HUES64 (cell line): ENCODE data around the gene PLEKHH1. TPM values are rescaled to one million over a fixed set of nuclear protein-coding genes. Genes with fewer than 3 reads are reported as not detected.
A peak's percentile ranks its signal among the peaks of the same experiment; 100 is the strongest.

Experiments used
- H3K27ac ChIP-seq: 2 replicates; pipeline ENCODE4 v1.7.0; 2013; ENCODE audit warnings: low read depth, low read length, inconsistent platforms
- H3K27me3 ChIP-seq: 2 replicates; pipeline ENCODE4 v1.6.1; 2013; ENCODE audit warnings: mild to moderate bottlenecking, low read length; ENCODE audit not compliant: insufficient read depth
- H3K36me3 ChIP-seq: 2 replicates; pipeline ENCODE4 v1.6.1; 2013; ENCODE audit warnings: mild to moderate bottlenecking, low read length; ENCODE audit not compliant: insufficient read depth
- H3K4me1 ChIP-seq: 2 replicates; pipeline ENCODE4 v1.6.1; 2013; ENCODE audit warnings: mild to moderate bottlenecking, low read length, moderate library complexity; ENCODE audit not compliant: insufficient read depth
- H3K4me3 ChIP-seq: 2 replicates; pipeline ENCODE4 v1.5.1; 2013; ENCODE audit warnings: mild to moderate bottlenecking, low read length, moderate library complexity
- H3K9ac ChIP-seq: 2 replicates; pipeline ENCODE4 v1.6.1; 2013; ENCODE audit warnings: mild to moderate bottlenecking, low read depth, low read length
- H3K9me3 ChIP-seq: 2 replicates; pipeline ENCODE4 v1.6.1; 2013; ENCODE audit warnings: low read depth, low read length; ENCODE audit not compliant: insufficient read depth
- WGBS: fragments of 150-250, 120-280 bp; methylation state at CpG from one replicate; pipeline ENCODE4 v1.1.7; 2013; ENCODE audit warnings: missing lambda C conversion rate; 5-methylcytosine and 5-hydroxymethylcytosine counted together
- polyA plus RNA-seq, 2 experiments: library from polyadenylated mRNA; stranded (reverse); fragments of 50-300 nt; gene quantifications; one replicate each; pipeline ENCODE4 v1.2.3, GENCODE V29; 2013

The PLEKHH1 gene
- polyA plus RNA-seq (2013, experiment 1 of 2), result 10.4 TPM
- 13.3 TPM for polyA plus RNA-seq (2013, experiment 2 of 2)

DNA sequence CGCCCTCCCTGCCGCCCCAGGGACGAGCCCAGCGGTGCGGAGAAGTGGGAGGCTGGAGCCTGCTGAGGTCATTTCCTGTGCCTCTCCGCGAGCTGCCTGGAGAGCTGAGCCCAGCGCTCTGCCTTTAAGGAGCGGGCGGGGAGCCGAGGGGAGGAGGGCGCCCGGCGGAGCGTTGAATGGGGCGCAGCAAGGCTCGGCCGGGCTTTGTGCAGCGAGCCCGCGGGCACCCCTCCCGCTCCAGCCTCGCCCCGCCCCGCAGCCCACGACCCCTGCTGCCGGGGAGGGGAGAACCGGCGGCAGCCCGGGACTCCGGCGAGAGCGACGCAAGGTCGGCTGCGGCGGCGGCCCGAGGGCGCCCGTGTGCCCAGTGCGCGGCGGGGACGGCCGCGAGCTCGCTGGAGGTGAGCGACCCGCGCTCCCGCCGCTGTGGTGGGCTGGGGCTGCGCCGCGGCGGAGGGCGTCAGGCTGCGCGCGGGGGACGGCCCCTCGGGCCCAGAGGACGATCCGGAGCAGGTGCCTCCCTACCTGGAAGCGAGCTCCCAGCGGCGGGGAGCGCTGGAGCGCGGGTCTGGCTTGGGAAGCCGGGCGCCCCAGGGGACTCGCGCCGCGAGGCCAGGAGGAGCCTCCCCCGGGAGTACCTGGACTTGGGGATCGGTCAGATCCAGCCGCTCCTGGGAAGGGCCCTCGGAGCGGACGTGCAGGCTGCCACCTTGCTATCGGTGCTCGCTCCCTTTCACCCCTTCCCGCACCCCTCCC, at the start of gene PLEKHH1:
Gene PLEKHH1, plus strand, starts transcription at position 293 of the 756 bp plus-strand sequence. CDS start 8,578 bp downstream, outside the sequence.
- Histone ChIP-seq H3K27ac (peak within 1 kb of the TSS; percentile 3; the same call in 1 of the 2 replicates), H3K4me1 (peaks cover 4% of the 10 kb centered on the region), H3K36me3 (no peaks in the 10 kb centered on the region), H3K27me3 (peaks cover 9% of the 10 kb centered on the region; the same call in 1 of the 2 replicates), H3K9me3 (no peaks in the 10 kb centered on the region), H3K4me3 (peak within 1 kb of the TSS; percentile 82), H3K9ac (peak within 1 kb of the TSS; percentile 86)
- under 1% methylated on average over 86 of the region's 86 CpGs for WGBS

DNA sequence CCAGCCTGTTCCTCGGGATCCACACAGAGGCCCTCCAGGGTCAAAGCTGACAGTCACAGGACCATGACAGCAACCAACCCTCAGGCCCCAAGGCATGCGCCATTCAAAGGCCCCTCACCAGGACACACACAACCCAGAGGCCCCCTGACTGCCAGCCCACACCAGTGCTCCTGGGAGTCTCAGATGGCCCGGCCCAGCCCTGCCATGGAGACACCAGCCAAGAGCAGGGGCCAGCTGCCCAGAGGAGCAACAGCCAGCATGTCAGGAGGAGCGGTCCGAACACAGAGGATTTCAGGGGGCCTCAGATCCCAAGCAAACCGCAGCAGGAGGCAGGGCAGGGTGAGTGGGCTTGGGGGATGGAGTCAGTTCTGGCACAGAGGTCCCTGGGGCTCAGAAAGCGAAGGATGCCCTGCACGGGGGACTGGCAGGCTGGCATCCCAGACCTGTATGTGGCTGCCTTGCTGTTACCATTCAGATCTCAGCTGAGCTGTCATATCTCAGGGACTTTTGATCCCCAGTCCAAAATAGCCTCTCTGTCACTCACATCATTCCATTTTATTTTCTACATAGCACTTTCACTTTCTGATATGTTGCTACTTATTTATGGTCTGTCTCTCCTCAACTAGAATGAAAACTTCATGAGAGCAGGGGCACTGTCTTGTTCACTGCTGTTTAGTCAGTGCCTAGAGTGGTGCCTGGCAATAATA, 49.4 kb upstream of the PLEKHH1 start:
- WGBS, result 86% methylated on average over 8 of the region's 8 CpGs
- H3K27ac ChIP-seq, result no peak overlapping the region
- H3K4me1 ChIP-seq, result no peaks in the 10 kb centered on the region

DNA sequence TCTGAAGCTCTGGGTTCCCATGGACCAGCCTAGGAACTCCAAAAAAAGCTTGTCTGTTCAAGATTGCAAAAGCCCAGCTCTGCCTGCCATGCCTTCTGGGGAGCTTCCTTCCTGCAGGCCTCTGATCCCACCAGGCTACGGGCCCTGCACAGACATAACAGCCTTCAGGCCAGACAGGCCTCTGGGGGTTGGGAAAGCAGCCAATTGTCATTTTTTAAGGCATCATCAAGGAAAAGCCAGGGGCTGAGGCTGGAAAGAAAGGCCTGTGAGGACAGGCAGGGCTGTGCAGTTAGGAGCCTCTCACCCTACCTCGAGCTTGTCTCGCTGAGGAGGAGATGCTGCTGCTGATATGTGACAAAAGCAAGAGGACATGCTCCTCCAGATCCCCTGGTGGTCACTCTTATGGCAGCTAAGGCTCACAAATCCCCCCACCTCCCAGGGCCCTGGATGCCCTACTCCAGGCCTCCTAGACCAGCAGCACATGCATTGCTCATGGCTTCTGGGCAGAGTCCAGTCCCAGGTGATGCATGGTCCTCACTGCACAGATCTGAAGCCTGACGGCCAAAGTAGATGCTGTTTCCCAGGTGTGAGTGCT, 47.5 kb upstream of the PLEKHH1 start:
- Histone ChIP-seq H3K4me1 (no peaks in the 10 kb centered on the region), H3K27ac (no peak overlapping the region), H3K36me3 (no peaks in the 10 kb centered on the region)

More for the DNA sequence above, 49.4 kb upstream of the PLEKHH1 start:
- Histone ChIP-seq H3K36me3 (no peaks in the 10 kb centered on the region), H3K9ac (no peak overlapping the region), H3K4me3 (no peak overlapping the region), H3K9me3 (no peaks in the 10 kb centered on the region), H3K27me3 (no peaks in the 10 kb centered on the region)

DNA sequence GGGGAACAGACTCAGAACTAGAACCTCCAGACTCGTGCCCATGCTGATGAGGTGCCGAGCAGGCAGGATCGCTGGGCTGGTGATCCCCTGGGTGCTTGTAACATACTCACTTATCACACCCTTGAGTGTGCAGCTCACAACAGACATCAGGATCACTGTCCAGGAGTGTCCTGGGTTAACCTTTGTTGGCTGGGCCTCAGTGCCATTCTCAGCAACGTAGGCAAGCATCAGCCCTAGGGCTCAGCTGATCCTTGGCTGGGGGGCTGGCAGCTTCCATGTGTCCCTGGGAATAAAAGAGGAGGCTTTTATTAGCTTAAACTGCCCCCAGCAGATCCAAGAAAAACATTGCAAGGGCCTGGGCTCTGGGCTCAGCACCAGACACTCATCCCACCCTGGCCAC, 46.2 kb upstream of the PLEKHH1 start:
- H3K27me3 ChIP-seq, result no peaks in the 10 kb centered on the region
- no peaks in the 10 kb centered on the region for H3K36me3 ChIP-seq
- no peak overlapping the region for H3K9ac ChIP-seq
- H3K9me3 ChIP-seq, result no peaks in the 10 kb centered on the region
- H3K4me1 ChIP-seq, result peaks cover 11% of the 10 kb centered on the region
- no peak overlapping the region for H3K4me3 ChIP-seq
- WGBS, result 94% methylated on average over 4 of the region's 4 CpGs
- no peak overlapping the region for H3K27ac ChIP-seq

More for the DNA sequence above, 47.5 kb upstream of the PLEKHH1 start:
- WGBS, result 86% methylated on average over 4 of the region's 4 CpGs
- H3K9me3 ChIP-seq, result no peaks in the 10 kb centered on the region
- H3K27me3 ChIP-seq, result no peaks in the 10 kb centered on the region
- no peak overlapping the region for H3K4me3 ChIP-seq
- H3K9ac ChIP-seq, result 0 out of 2 replicates have a peak overlapping the region, but pooled peaks have one; percentile 14

DNA sequence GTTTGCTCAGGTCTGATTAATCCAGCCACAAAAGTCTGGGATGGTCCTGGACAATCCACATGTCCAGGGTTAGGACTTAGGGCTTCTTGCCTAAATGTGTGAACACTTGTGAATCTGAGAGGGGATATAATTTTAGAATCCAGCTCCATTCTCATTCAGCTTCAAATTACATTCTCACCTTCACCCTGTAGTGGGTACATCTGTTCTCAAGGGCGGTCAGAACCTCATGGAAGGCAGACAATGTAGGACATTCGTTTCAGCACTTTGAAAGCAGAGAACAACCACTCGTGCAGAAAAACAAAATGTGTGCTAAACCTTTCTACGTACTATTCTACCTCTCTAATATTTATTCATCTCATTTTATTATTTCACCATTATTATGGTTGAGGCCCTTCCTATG, 45.8 kb upstream of the PLEKHH1 start:
- Histone ChIP-seq H3K27ac (no peak overlapping the region), H3K27me3 (no peaks in the 10 kb centered on the region), H3K4me3 (no peak overlapping the region), H3K36me3 (no peaks in the 10 kb centered on the region), H3K9ac (no peak overlapping the region), H3K4me1 (peaks cover 13% of the 10 kb centered on the region), H3K9me3 (no peaks in the 10 kb centered on the region)
- 92% methylated on average over 4 of the region's 4 CpGs for WGBS

DNA sequence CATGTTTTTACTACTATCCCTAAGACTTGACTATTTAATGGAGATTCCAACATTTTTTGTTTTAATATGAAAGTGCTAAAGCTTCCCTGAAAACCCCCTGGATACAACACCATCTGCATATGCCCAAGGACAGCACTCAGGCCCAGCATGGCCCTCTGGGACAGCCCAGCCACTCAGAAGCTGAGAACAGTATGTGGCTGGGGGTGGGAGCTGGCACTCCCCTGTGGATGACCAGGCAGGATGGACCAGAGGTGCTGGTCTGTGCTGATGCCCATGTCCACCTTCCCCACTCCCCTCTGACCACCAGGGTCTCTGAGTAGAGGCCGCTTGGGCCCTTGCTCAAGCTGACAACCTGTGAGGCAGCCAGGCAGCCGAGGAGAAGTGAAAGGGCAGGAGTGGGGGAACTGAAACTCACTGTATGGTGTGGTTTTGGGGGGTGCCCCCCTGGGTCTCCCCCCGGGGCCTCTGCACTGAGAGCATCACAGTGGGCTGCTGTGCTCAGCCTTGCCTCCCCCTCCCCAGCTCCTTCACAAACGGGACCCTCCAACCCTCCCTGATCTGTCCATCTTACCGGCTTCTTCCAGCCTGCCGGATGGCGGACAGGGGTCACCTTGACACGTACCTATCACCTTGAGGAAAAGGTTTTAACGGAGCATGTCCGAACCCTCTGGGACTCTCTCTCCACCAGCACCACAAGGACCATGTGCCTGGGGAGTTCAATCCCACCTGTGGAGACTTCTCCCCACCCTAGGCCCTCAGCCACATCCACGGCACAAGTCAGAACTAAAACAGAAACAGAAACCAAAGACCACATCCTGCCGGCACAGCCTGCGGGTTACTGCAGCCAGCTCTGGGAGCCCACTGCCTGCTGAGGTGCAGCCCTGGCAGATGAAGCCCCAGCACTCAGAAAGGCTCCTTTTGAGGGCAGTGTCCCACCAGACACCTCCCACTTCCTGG, 44.9 kb upstream of the PLEKHH1 start, which contains the start of gene TMEM229B:
Gene TMEM229B, minus strand, starts transcription at position 785 of the 957 bp plus-strand sequence. CDS start 14,798 bp downstream, outside the sequence.
- peaks cover 13% of the 10 kb centered on the region for H3K4me1 ChIP-seq
- 93% methylated on average over 13 of the region's 13 CpGs for WGBS
- no peak within 1 kb of the TSS for H3K4me3 ChIP-seq
- H3K9me3 ChIP-seq, result peaks cover 7% of the 10 kb centered on the region
- no peaks in the 10 kb centered on the region for H3K27me3 ChIP-seq
- no peak within 1 kb of the TSS for H3K27ac ChIP-seq
- H3K9ac ChIP-seq, result no peak within 1 kb of the TSS
- no peaks in the 10 kb centered on the region for H3K36me3 ChIP-seq

DNA sequence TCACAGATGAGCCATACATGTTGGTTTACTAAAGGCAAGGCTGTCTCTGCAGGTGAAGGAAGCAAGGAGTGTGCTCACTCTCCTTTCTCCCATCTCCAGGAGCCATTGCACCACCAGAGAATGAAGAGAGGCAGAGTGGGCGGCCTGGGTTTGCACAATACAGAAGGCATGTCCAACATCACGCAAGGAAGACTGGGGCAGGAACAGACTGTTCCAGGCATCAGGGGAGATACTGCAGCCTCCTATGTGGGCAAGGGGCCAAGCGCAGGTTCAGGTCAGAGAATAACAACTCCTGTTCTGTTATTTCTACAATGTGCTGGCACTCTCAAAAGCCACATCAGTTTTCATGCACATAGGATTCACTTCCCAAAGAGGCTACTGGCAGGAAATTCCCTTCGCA, 42.9 kb upstream of the PLEKHH1 start:
- Histone ChIP-seq H3K9me3 (peaks cover 22% of the 10 kb centered on the region), H3K4me3 (no peak overlapping the region), H3K9ac (no peak overlapping the region), H3K4me1 (peaks cover 13% of the 10 kb centered on the region), H3K27me3 (no peaks in the 10 kb centered on the region), H3K36me3 (no peaks in the 10 kb centered on the region), H3K27ac (no peak overlapping the region)
- WGBS, result 97% methylated on average over 4 of the region's 4 CpGs

DNA sequence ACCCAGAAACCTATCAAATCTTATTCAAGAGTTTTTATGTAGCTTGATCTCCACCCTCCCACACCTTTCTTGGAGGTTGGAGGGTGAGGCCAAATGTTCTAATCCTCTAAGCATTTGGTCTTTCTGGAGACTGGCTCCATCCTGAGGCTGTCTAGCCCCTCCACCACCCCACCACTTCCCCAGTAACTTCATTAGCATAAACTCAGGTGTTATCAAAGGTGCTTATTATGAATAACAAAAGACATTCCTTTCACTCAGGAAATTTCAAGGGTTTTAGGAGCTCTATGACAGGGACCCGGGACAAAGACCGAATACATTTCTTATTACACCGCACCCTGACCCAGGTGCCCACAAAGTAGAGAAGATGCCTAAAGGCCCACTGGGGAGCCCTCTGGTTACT, 41.8 kb upstream of the PLEKHH1 start:
- WGBS, result 78% methylated on average over 3 of the region's 3 CpGs
- no peaks in the 10 kb centered on the region for H3K27me3 ChIP-seq
- no peaks in the 10 kb centered on the region for H3K36me3 ChIP-seq
- no peak overlapping the region for H3K27ac ChIP-seq
- peaks cover 22% of the 10 kb centered on the region for H3K9me3 ChIP-seq
- H3K4me3 ChIP-seq, result no peak overlapping the region
- H3K4me1 ChIP-seq, result peaks cover 13% of the 10 kb centered on the region
- no peak overlapping the region for H3K9ac ChIP-seq

DNA sequence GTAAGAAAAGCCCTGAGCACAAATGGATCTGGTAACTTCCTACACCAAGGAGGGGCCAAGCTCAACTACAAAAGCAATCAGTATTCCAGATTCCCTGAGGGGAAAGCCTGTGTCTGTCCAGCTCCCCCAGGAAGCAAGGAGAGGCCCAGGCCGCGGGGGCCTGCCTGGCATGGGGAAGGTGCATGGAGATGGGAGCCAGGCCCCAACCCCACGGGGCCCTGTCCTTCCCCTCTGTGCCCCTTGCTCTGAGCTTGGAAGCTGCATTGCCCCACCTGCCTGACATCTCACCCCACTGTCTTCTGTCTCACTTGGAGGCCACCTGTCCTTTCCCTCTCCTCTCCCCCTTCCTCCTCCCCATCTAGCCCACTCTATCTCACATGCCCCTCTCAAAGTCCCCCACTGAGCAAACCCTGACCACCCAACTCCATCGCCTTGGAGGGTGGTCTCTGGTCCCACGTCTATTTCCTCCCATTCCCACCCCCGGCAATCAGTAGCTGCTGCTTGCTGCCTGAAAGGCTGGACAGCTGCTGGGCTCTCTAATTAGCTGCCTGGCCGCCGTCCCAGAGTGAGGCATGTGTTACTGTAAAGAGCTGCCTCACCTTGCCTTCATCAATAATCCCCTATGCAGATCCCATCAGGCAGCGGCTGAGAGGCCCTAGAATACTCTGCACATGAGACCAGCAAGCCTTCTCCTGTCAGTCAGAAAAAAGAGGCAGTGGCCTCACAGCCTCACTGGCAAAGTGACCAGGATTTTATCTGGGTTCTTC, 41.2 kb upstream of the PLEKHH1 start:
- Histone ChIP-seq H3K9ac (no peak overlapping the region), H3K9me3 (peaks cover 22% of the 10 kb centered on the region), H3K27ac (no peak overlapping the region), H3K27me3 (no peaks in the 10 kb centered on the region), H3K36me3 (no peaks in the 10 kb centered on the region), H3K4me1 (peaks cover 13% of the 10 kb centered on the region), H3K4me3 (no peak overlapping the region)
- WGBS, result 74% methylated on average over 9 of the region's 9 CpGs

DNA sequence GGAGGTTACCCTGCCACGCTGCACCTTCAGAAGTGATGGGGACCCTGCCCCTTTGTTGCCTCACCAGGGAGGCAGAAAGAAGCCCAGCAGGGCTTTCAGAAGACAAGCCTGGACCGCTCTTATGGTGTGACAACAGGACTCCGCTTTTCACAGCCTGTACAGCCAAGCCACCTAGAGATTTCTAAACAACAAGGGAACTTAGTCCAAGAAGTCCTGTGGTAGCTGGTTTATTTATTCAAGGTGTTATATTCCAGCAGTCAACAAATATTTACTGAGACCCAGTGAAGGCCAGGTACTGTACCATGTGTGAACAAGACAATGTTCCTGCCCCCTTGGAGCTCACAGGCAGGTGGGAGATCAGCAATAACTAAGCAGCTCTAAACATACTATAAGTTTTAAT, 40.6 kb upstream of the PLEKHH1 start:
- Histone ChIP-seq H3K27me3 (no peaks in the 10 kb centered on the region), H3K9ac (no peak overlapping the region), H3K9me3 (peaks cover 22% of the 10 kb centered on the region), H3K4me3 (no peak overlapping the region), H3K27ac (no peak overlapping the region), H3K4me1 (peaks cover 13% of the 10 kb centered on the region), H3K36me3 (no peaks in the 10 kb centered on the region)
- WGBS, result 91% methylated on average over 3 of the region's 3 CpGs
